Naive thymus-derived CD8-positive, alpha-beta T cell (primary cell): ENCODE results near the gene USP14. TPM values are rescaled to one million over a fixed set of nuclear protein-coding genes. Genes with fewer than 3 reads are reported as not detected.
A peak's percentile ranks its signal among the peaks of the same experiment; 100 is the strongest.

Experiments
- ATAC-seq, 2 donors: fragments of 150-1000 bp; cut with Tn5 transposase in 1 of 2; sonication (Bioruptor Pico), chemical (Tn5 transposase) in 1 of 2; 1 replicate in 1 of 2; 2 replicates in 1 of 2; pipeline ENCODE4 v1.10.0; 2021; ENCODE audit warnings: mild to moderate bottlenecking in 2 of 2, moderate library complexity in 2 of 2
- POLR2A ChIA-PET: fragments of 350-600 bp; sonication (Branson Sonifier 250); formaldehyde crosslinking; loops from one replicate; lab custom pipeline; 2021; ENCODE audit warnings: antibody characterized with exemption; lab: Charles Lee
- DNase-seq, 10 donors: peaks; one replicate each; pipeline versions ENCODE4 v3.0.0 to v3.0.0-alpha.2; 2020 to 2022
- H3K27ac Mint-ChIP-seq, 10 donors: one replicate each; pipeline ENCODE4 v1.8.0; 2020 to 2022; ENCODE audit warnings: mild to moderate bottlenecking in 10 of 10, mixed read lengths in 10 of 10, moderate library complexity in 4 of 10, inconsistent platforms in 1 of 10
- H3K27me3 Mint-ChIP-seq, 5 donors: one replicate each; pipeline ENCODE4 v1.8.0; 2021 to 2022; ENCODE audit warnings: mixed read lengths in 5 of 5
- H3K36me3 Mint-ChIP-seq, 3 donors: one replicate each; pipeline ENCODE4 v1.8.0; 2020 to 2022; ENCODE audit warnings: mixed read lengths in 3 of 3, mild to moderate bottlenecking in 2 of 3, inconsistent platforms in 1 of 3
- H3K4me1 Mint-ChIP-seq, 4 donors: one replicate each; pipeline ENCODE4 v1.8.0; 2021 to 2022; ENCODE audit warnings: mixed read lengths in 4 of 4
- H3K4me3 Mint-ChIP-seq, 10 donors: one replicate each; pipeline ENCODE4 v1.8.0; 2020 to 2022; ENCODE audit warnings: mild to moderate bottlenecking in 10 of 10, mixed read lengths in 10 of 10, moderate library complexity in 6 of 10, inconsistent platforms in 1 of 10
- H3K9me3 Mint-ChIP-seq, 9 donors: one replicate each; pipeline ENCODE4 v1.8.0; 2020 to 2022; ENCODE audit warnings: mixed read lengths in 9 of 9, mild to moderate bottlenecking in 3 of 9, inconsistent platforms in 1 of 9, moderate library complexity in 1 of 9
- polyA plus RNA-seq, 3 donors: library from polyadenylated mRNA; unstranded; fragments of 300-500 nt; fragmentation: Illumina TruSeq; gene quantifications; one replicate each; pipeline ENCODE4 v1.2.3, GENCODE V29; 2021
- total RNA-seq, 8 experiments: library from RNA in 2 of 8; stranded (reverse) in 2 of 8; gene quantifications; one replicate each; pipeline ENCODE4 v1.2.3 and lab custom pipeline; 2021 to 2026

USP14 gene
- total and polyA plus RNA-seq, 5 experiments from 2014 or later = 38.0 to 58.8 (median 39.0) TPM

DNA sequence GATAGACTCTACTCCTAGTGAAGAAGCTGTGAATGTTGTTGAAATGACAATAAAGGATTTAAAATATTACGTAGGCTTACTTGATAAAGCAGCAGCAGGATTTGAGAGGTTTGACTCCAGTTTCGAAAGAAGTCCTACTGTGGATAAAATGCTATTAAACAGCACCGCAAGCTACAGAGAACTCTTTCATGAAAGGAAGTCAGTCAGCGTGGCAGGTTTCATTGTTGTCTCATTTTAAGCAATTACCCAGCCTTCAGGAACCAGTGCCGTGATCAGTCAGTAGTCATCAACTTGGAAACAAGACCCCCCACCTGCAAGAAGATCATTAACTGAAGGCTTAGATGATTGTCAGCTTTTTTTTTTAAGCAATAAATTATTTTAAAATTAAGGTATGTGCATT lies 14.0 kb downstream of the USP14 start:
- POLR2A ChIA-PET = no interaction called here
- DNase-seq = no peak
- no peaks in the 10 kb centered on the region for H3K9me3 Mint-ChIP-seq
- no peaks in the 10 kb centered on the region for H3K27me3 Mint-ChIP-seq
- no peak overlapping the region for H3K4me3 Mint-ChIP-seq
- no peak for ATAC-seq
- peaks cover 10 to 27% (median 16%) of the 10 kb centered on the region in 4 donors for H3K4me1 Mint-ChIP-seq
- peaks cover 0 to 79% (median 12%) of the 10 kb centered on the region in 3 donors for H3K36me3 Mint-ChIP-seq
- peak overlapping the region in 2 of 10 donors; percentile 44 to 76 for H3K27ac Mint-ChIP-seq

DNA sequence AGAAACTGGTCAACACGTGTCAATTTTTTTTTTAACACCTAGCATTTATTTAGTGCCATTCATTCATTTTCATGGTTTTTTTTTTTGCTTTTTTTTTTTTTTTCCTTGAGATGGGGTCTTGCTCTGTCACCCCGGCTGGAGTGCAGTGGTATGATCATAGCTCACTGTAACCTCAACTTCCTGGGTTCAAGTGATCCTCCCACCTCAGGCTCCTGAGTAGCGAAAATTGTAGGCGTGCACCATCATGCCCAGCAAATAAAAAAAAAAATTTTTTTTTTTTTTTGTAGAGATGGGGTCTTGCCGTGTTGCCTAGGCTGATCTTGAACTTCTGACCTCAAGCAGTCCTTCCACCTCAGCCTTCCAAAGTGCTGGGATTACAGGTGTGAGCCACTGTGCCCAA lies 21.1 kb downstream of the USP14 start:
- H3K36me3 Mint-ChIP-seq = peaks cover 4 to 68% (median 24%) of the 10 kb centered on the region in 3 donors
- no peak for ATAC-seq
- peaks cover 16 to 46% (median 32%) of the 10 kb centered on the region in 4 donors for H3K4me1 Mint-ChIP-seq
- no peak overlapping the region for H3K27ac Mint-ChIP-seq
- H3K4me3 Mint-ChIP-seq = peak overlapping the region in 1 of 10 donors; percentile 14
- no peaks in the 10 kb centered on the region for H3K9me3 Mint-ChIP-seq
- POLR2A ChIA-PET = no interaction called here
- no peak for DNase-seq
- no peaks in the 10 kb centered on the region for H3K27me3 Mint-ChIP-seq

DNA sequence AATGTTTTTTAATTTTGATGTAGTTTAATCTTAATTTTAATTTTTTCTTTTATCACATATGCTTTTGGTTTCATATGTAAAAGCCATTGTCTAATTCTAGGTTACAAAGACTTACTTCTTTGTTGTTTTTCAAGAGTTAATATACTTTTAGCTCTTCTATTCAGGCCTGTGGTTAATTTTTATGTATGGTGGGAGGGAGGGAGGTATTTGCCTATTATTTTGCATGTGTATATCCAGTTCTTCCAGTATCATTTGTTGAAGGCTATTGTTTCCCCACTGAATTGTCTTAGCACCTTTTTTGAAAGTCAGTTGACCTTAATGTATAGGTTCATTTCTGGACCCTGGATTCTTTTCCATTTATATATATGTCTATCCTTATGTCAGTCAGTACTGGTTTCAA lies 23.4 kb downstream of the USP14 start:
- POLR2A ChIA-PET = no interaction called here
- Mint-ChIP-seq H3K27ac (peak overlapping the region in 2 of 10 donors; percentile 3 to 12), H3K4me1 (peaks cover 14 to 32% (median 24%) of the 10 kb centered on the region in 4 donors), H3K36me3 (peaks cover 4 to 70% (median 26%) of the 10 kb centered on the region in 3 donors), H3K27me3 (no peaks in the 10 kb centered on the region), H3K4me3 (no peak overlapping the region), H3K9me3 (no peaks in the 10 kb centered on the region)
- no peak for ATAC-seq
- DNase-seq = no peak

DNA sequence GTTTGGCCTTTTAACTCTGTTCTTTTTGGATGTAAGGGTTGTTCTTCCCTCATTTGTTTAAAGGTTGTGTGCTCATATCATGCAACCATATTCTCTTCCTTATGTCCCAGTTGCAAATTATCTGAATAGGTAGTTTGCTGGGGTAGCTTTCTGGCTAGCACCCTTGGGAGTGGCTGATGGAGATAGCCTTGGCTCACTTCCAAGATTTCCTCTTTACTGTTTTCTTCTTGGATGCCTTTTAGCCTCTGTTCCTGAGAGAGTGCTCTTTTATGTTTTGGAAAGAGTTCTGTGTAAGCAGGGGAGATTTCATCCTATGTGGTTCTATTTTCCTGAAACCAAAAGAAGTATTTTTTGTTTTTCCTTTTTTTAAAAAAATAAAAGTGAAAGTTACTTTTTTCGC lies 25.4 kb downstream of the USP14 start:
- H3K4me3 Mint-ChIP-seq = no peak overlapping the region
- H3K4me1 Mint-ChIP-seq = peaks cover 10 to 27% (median 16%) of the 10 kb centered on the region in 4 donors
- peaks cover 4 to 73% (median 22%) of the 10 kb centered on the region in 3 donors for H3K36me3 Mint-ChIP-seq
- DNase-seq (no peak), ATAC-seq (no peak)
- POLR2A ChIA-PET = no interaction called here
- H3K9me3 Mint-ChIP-seq = no peaks in the 10 kb centered on the region
- no peaks in the 10 kb centered on the region for H3K27me3 Mint-ChIP-seq
- peak overlapping the region in 1 of 10 donors; percentile 25 for H3K27ac Mint-ChIP-seq

DNA sequence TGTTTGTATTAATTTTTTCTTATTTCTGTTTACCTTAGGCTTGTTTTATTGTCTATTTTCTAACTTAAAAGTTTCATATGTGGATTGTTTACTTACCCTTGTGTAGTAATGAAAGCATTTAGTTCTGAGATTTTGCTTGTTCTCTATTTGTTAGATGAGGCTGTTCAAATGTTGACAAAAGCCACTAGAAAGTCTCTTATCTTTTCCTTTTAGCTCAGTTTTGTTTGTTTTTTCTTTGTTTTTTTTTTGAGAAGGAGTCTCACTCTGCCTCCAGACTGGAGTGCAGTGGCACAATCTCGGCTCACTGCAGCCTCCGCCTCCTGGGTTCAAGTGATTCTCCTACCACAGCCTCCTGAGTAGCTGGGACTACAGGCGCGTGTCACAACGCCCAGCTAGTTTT lies 30.9 kb downstream of the USP14 start:
- no peaks in the 10 kb centered on the region for H3K9me3 Mint-ChIP-seq
- H3K27ac Mint-ChIP-seq = peak overlapping the region in 2 of 10 donors; percentile 18 to 64
- POLR2A ChIA-PET = no interaction called here
- no peak for DNase-seq
- H3K27me3 Mint-ChIP-seq = no peaks in the 10 kb centered on the region
- no peak for ATAC-seq
- no peak overlapping the region for H3K4me3 Mint-ChIP-seq
- H3K36me3 Mint-ChIP-seq = peaks cover 0 to 68% (median 6%) of the 10 kb centered on the region in 3 donors
- peaks cover 5 to 26% (median 17%) of the 10 kb centered on the region in 4 donors for H3K4me1 Mint-ChIP-seq

DNA sequence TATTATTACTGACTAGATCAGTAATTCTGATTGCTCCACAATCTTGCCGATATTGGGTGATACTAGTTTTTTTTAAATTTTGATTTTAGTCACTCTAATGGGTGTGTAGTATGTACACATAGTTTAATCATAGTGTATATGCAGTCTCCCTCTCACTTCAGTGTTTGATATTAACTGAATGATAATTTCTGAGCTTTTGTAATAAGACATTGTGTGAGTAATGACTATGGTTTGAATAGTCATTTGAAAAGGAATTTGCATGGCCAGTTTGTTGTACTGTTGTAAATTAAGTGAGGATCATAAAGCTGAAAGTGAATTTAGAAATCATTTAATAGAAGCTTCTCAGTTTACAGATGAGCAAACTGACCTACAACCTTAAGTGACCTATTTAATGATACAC lies 33.4 kb downstream of the USP14 start:
- Mint-ChIP-seq H3K36me3 (peaks cover 0 to 65% (median 9%) of the 10 kb centered on the region in 3 donors), H3K9me3 (no peaks in the 10 kb centered on the region), H3K4me3 (no peak overlapping the region), H3K27ac (peak overlapping the region in 2 of 10 donors; percentile 14 to 66), H3K4me1 (peaks cover 7 to 24% (median 17%) of the 10 kb centered on the region in 4 donors), H3K27me3 (no peaks in the 10 kb centered on the region)
- ATAC-seq (no peak), DNase-seq (no peak)
- POLR2A ChIA-PET = no interaction called here

DNA sequence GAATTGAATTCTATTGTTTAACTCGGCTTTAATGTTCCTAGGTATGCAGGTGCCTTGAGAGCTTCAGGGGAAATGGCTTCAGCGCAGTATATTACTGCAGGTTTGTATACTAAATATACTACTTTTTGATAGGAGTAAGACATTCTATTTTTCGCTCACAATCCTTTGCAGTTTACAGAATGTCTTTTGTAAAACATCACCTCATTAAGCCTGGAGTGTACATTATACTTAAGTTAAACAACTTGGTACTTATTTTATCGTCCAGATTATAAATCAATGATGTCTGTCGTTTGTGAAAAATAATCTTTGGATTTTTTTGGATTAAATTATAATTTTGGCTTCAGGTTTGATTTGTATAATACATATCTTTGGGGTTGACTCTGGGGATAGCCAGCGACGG lies 34.4 kb downstream of the USP14 start:
- Mint-ChIP-seq H3K9me3 (no peaks in the 10 kb centered on the region), H3K27me3 (no peaks in the 10 kb centered on the region), H3K27ac (no peak overlapping the region), H3K4me3 (no peak overlapping the region), H3K4me1 (peaks cover 5 to 18% (median 15%) of the 10 kb centered on the region in 4 donors), H3K36me3 (peaks cover 0 to 69% (median 13%) of the 10 kb centered on the region in 3 donors)
- no peak for DNase-seq
- POLR2A ChIA-PET = no interaction called here
- ATAC-seq = no peak

DNA sequence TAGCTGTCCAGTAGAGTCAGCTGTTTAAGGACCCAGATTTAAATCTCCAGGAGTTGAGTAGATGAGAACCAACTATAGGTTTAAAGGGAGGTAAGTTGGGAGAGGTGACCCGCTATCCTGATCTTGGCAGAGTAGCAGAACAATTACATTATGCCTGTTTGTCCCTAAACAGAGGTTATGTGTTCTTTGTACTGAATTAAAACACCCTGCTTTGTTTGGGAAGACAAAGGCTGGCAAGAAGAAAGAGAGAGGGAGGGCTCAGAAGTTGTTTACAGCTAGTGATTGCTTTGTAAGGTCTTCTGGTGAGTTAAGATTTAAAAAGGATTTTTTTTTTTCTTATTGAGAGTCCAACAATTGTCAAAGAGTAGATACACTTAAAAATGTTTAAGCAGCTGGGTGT lies 37.3 kb downstream of the USP14 start:
- Mint-ChIP-seq H3K4me1 (peaks cover 0 to 7% (median 5%) of the 10 kb centered on the region in 4 donors), H3K4me3 (no peak overlapping the region), H3K36me3 (peaks cover 0 to 72% (median 12%) of the 10 kb centered on the region in 3 donors), H3K27ac (peak overlapping the region in 3 of 10 donors; percentile 11 to 74 (median 21)), H3K9me3 (no peaks in the 10 kb centered on the region), H3K27me3 (no peaks in the 10 kb centered on the region)
- DNase-seq = no peak
- POLR2A ChIA-PET = no interaction called here
- ATAC-seq = no peak

DNA sequence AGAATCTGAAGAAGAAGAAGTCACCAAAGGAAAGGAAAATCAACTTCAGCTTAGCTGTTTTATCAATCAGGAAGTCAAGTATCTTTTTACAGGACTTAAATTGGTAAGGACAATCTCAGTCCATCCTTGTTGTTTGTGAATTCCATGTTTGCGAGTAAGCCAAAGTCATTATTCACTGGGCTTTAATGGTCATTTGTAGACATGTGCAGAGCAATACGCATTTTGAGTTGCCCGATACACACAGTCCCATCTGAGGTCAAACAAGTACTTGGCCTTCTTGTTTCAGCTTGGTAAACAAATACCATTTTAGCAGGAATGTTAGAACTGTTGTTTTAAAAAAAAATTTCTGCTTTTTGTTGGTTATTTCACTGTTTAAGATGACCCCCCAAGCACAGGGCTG lies 40.9 kb downstream of the USP14 start:
- no peak overlapping the region for H3K4me3 Mint-ChIP-seq
- DNase-seq = no peak
- H3K4me1 Mint-ChIP-seq = peaks cover 0 to 7% (median 3%) of the 10 kb centered on the region in 4 donors
- H3K36me3 Mint-ChIP-seq = peaks cover 0 to 80% (median 24%) of the 10 kb centered on the region in 3 donors
- POLR2A ChIA-PET = no interaction called here
- no peaks in the 10 kb centered on the region for H3K9me3 Mint-ChIP-seq
- H3K27ac Mint-ChIP-seq = no peak overlapping the region
- no peaks in the 10 kb centered on the region for H3K27me3 Mint-ChIP-seq
- ATAC-seq = no peak

DNA sequence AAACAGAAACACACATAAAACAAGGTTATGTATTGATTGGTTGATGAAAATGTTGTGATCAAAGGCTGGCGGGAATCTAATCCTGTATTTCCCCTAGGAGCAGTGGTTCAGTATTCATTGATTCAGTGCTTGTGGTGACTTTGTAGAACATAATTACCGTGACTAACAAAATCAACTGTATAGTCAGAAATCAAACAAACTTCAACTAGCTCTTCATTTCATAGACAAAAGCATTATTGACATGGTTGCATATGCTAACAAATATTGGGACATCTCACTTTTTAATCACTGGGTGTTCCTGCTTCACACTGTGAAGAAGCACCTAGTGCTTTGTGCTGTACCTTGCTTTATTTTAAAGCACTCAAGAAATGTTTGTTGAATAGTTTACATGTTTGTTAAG lies 41.4 kb downstream of the USP14 start:
- H3K4me1 Mint-ChIP-seq = peaks cover 0 to 7% (median 3%) of the 10 kb centered on the region in 4 donors
- H3K36me3 Mint-ChIP-seq = peaks cover 0 to 79% (median 26%) of the 10 kb centered on the region in 3 donors
- DNase-seq (no peak), ATAC-seq (no peak)
- no peaks in the 10 kb centered on the region for H3K27me3 Mint-ChIP-seq
- H3K9me3 Mint-ChIP-seq = no peaks in the 10 kb centered on the region
- no peak overlapping the region for H3K4me3 Mint-ChIP-seq
- POLR2A ChIA-PET = no interaction called here
- H3K27ac Mint-ChIP-seq = no peak overlapping the region

DNA sequence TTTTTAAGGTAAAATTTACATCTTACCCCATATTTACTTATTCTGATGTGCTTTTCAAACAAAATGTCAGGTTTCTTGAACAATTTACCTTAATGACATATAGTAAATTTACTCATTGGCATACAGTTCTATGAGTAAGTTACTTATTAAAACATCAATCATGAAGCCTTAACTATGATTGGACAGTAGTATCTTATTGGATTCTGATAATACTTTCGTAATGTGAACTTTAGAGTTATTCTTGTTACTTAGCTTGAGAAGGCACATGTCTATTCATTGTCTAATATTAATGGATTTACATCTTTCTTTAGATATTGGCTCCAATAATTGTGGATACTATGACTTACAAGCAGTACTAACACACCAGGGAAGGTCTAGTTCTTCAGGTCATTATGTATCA lies 51.7 kb downstream of the USP14 start:
- POLR2A ChIA-PET = no interaction called here
- H3K27ac Mint-ChIP-seq = peak overlapping the region in 4 of 10 donors; percentile 30 to 64 (median 54)
- H3K4me1 Mint-ChIP-seq = peaks cover 0 to 3% (median 1%) of the 10 kb centered on the region in 4 donors
- ATAC-seq (no peak), DNase-seq (no peak)
- H3K36me3 Mint-ChIP-seq = peaks cover 0 to 87% (median 32%) of the 10 kb centered on the region in 3 donors
- no peaks in the 10 kb centered on the region for H3K9me3 Mint-ChIP-seq
- no peak overlapping the region for H3K4me3 Mint-ChIP-seq
- no peaks in the 10 kb centered on the region for H3K27me3 Mint-ChIP-seq

DNA sequence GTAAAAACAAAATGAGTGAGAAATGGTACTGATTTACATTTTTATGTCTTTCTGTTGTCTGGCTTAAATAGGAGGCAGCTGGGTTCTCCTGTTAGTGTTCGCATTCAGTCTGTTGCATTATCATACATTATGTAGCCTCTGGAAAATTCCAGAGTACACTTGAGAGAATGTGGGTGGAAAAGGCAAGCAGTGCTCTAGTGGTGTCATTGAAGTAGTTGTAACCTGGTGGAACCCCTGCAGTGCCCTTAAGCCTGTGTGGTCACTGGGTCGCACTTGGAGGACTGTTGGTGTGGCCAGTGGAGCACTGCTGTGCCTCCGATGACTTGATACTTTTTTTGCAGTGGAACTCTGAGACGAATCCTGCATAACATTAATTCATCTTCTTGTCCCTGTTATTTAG lies 52.4 kb downstream of the USP14 start:
- H3K4me1 Mint-ChIP-seq = peaks cover 0 to 3% (median 1%) of the 10 kb centered on the region in 4 donors
- ATAC-seq (no peak), DNase-seq (no peak)
- POLR2A ChIA-PET = no interaction called here
- H3K4me3 Mint-ChIP-seq = no peak overlapping the region
- H3K9me3 Mint-ChIP-seq = no peaks in the 10 kb centered on the region
- H3K27me3 Mint-ChIP-seq = no peaks in the 10 kb centered on the region
- peaks cover 0 to 87% (median 31%) of the 10 kb centered on the region in 3 donors for H3K36me3 Mint-ChIP-seq
- peak overlapping the region in 1 of 10 donors; percentile 72 for H3K27ac Mint-ChIP-seq

DNA sequence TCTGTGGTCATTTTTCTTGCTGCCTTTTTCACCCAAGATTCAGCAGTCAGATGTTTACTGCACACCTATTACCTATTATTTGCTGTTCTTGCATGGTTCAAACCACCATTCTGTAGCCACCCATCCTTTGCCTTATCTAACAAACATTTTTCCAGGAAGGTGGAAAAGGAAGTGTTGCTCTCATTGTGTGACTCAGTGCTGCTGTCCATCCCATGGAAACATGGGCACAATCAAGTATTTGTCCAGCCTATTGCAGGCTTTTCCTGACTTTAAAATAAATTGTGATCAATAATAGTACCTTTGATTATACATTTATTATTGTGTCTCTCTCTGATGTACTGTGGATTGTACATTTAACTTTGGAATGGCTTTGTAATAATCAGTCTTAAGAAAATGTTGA lies 53.2 kb downstream of the USP14 start:
- peaks cover 0 to 85% (median 24%) of the 10 kb centered on the region in 3 donors for H3K36me3 Mint-ChIP-seq
- peak overlapping the region in 1 of 10 donors; percentile 17 for H3K27ac Mint-ChIP-seq
- no peaks in the 10 kb centered on the region for H3K9me3 Mint-ChIP-seq
- H3K27me3 Mint-ChIP-seq = no peaks in the 10 kb centered on the region
- no peak overlapping the region for H3K4me3 Mint-ChIP-seq
- DNase-seq (no peak), ATAC-seq (no peak)
- peaks cover 0 to 1% (median 0%) of the 10 kb centered on the region in 4 donors for H3K4me1 Mint-ChIP-seq
- POLR2A ChIA-PET = no interaction called here

DNA sequence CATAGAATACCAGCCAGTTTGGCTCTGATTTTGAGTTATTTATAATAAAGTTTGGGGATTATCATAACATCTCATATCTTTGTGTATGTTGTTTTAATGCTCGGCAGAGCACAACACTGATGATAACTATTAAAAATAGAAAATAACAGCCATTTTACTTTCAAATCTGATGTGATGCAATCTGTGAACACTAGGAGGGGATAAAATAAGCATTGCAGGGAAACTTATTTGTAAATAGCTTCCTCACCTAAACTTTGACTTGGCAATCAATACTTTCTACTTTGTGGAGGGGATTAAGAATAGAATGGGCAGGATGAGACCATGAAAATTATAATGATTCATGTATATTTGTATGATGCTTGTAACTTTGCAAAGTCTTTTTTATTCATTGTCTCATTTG lies 54.4 kb downstream of the USP14 start:
- POLR2A ChIA-PET = no interaction called here
- H3K27me3 Mint-ChIP-seq = no peaks in the 10 kb centered on the region
- H3K9me3 Mint-ChIP-seq = no peaks in the 10 kb centered on the region
- H3K4me1 Mint-ChIP-seq = peaks cover 0 to 5% (median under 1%) of the 10 kb centered on the region in 4 donors
- no peak overlapping the region for H3K4me3 Mint-ChIP-seq
- H3K36me3 Mint-ChIP-seq = peaks cover 0 to 89% (median 22%) of the 10 kb centered on the region in 3 donors
- DNase-seq (no peak), ATAC-seq (no peak)
- H3K27ac Mint-ChIP-seq = peak overlapping the region in 6 of 10 donors; percentile 38 to 63 (median 44)
